Glutamatergic neuron (in vitro differentiated cells): ENCODE data around the gene TSC22D2. TPM values are rescaled to one million over a fixed set of nuclear protein-coding genes. Genes with fewer than 3 reads are reported as not detected.

ENCODE experiments used
- DNase-seq: peaks from one replicate; pipeline ENCODE4 v3.0.0; 2022
- H3K27ac Mint-ChIP-seq: one replicate; pipeline ENCODE4 v1.8.0; 2020; ENCODE audit warnings: mild to moderate bottlenecking, mixed read lengths, inconsistent platforms; ENCODE audit not compliant: unreplicated experiment
- H3K27me3 Mint-ChIP-seq: one replicate; pipeline ENCODE4 v1.8.0; 2020; ENCODE audit warnings: mild to moderate bottlenecking, moderate library complexity, mixed read lengths, inconsistent platforms; ENCODE audit not compliant: unreplicated experiment
- H3K36me3 Mint-ChIP-seq: one replicate; pipeline ENCODE4 v1.8.0; 2020; ENCODE audit warnings: mild to moderate bottlenecking, mixed read lengths, inconsistent platforms; ENCODE audit not compliant: unreplicated experiment
- H3K4me1 Mint-ChIP-seq: one replicate; pipeline ENCODE4 v1.8.0; 2020; ENCODE audit warnings: mild to moderate bottlenecking, low read depth, mixed read lengths, inconsistent platforms; ENCODE audit not compliant: unreplicated experiment
- H3K4me3 Mint-ChIP-seq: one replicate; pipeline ENCODE4 v1.8.0; 2020; ENCODE audit warnings: mild to moderate bottlenecking, mixed read lengths, inconsistent platforms; ENCODE audit not compliant: unreplicated experiment
- H3K9me3 Mint-ChIP-seq: one replicate; pipeline ENCODE4 v1.8.0; 2020; ENCODE audit warnings: mild to moderate bottlenecking, moderate library complexity, mixed read lengths, inconsistent platforms; ENCODE audit not compliant: unreplicated experiment
- total RNA-seq: library from RNA; stranded (reverse); fragmentation: NEBNext Ultra II Directional; extraction: Animal tissue kit (Norgen Biotek cat#: 25700); gene quantifications from one replicate; pipeline ENCODE4 v1.2.1, GENCODE V29; 2021; ENCODE audit not compliant: unreplicated experiment
- TF ChIP-seq, protein P1 (sequence below): fragments of 200-600 bp; sonication (generic); IDR thresholded peaks from one replicate; pipeline ENCODE4 v1.5.0; 2021; ENCODE audit not compliant: partially characterized antibody, unreplicated experiment

The TSC22D2 gene
- total RNA-seq, 1 donor from 2014 or later: 87.3 TPM

DNA sequence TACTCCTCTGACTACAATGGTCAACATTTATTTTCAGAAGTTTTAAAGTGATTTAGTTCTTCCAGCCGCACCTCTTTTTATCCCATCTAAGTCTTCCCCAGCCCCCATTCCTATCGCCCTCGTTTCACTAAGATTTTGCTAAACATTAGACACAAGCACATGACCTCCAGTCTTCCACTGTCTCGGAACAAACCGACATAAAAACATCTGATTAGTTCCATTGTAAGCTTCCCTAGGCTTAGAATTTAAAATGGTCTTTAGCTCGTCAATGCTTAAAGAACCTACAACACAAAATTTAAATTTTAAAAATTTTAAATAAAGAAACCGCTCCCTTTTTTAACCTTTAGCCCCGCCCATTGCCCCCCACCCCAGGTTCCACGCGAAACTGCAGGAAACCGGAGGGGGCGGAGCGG, 284 bp upstream of the TSC22D2 start:
- DNase-seq: no peak
- Mint-ChIP-seq H3K27me3 (peaks cover 12% of the 10 kb centered on the region), H3K4me1 (peaks cover 7% of the 10 kb centered on the region), H3K9me3 (peaks cover 21% of the 10 kb centered on the region), H3K27ac (peak overlapping the region; percentile 97), H3K4me3 (peak overlapping the region; percentile 93), H3K36me3 (peaks cover 7% of the 10 kb centered on the region)
- TF ChIP-seq, protein P1, sequence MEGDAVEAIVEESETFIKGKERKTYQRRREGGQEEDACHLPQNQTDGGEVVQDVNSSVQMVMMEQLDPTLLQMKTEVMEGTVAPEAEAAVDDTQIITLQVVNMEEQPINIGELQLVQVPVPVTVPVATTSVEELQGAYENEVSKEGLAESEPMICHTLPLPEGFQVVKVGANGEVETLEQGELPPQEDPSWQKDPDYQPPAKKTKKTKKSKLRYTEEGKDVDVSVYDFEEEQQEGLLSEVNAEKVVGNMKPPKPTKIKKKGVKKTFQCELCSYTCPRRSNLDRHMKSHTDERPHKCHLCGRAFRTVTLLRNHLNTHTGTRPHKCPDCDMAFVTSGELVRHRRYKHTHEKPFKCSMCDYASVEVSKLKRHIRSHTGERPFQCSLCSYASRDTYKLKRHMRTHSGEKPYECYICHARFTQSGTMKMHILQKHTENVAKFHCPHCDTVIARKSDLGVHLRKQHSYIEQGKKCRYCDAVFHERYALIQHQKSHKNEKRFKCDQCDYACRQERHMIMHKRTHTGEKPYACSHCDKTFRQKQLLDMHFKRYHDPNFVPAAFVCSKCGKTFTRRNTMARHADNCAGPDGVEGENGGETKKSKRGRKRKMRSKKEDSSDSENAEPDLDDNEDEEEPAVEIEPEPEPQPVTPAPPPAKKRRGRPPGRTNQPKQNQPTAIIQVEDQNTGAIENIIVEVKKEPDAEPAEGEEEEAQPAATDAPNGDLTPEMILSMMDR: no peak

DNA sequence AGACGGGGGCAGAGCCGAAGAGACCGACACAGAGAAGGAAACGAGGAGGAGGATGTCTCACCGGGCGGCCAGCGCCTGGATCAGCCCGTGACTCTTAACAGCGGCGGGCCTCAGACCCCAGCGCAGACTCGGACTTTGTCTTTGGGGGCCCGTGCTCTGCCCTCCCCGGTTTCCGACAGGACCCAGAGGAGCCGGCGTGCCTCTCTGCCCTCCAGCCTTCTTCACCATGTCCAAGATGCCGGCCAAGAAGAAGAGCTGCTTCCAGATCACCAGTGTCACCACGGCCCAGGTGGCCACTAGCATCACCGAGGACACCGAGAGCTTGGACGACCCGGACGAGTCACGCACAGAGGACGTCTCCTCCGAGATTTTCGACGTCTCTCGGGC, 1.0 kb downstream of the TSC22D2 start:
- TF ChIP-seq, protein P1: no peak
- Mint-ChIP-seq H3K4me3 (peak overlapping the region; percentile 91), H3K27ac (peak overlapping the region; percentile 93)

DNA sequence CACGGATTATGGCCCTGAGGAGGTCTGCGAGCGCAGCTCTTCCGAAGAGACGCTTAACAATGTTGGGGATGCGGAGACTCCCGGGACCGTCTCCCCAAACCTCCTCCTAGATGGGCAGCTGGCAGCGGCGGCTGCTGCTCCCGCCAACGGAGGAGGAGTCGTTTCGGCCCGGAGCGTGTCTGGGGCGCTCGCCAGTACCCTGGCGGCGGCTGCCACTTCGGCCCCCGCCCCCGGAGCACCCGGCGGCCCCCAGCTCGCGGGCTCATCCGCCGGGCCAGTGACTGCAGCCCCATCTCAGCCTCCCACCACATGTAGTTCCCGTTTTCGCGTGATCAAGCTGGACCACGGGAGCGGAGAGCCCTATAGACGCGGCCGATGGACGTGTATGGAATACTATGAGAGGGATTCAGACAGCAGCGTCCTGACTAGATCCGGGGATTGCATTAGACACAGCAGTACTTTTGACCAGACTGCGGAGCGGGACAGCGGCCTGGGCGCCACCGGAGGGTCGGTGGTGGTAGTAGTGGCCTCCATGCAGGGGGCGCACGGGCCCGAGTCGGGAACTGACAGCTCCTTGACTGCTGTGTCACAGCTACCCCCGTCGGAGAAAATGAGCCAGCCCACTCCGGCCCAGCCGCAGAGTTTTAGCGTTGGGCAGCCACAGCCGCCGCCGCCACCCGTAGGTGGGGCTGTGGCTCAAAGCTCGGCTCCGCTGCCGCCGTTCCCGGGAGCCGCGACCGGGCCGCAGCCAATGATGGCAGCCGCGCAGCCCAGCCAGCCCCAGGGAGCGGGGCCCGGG, 1.6 kb downstream of the TSC22D2 start:
- peaks cover 22% of the 10 kb centered on the region for H3K9me3 Mint-ChIP-seq
- H3K4me3 Mint-ChIP-seq: peak overlapping the region; percentile 93
- DNase-seq: peak; percentile 79
- H3K27ac Mint-ChIP-seq: peak overlapping the region; percentile 96
- H3K27me3 Mint-ChIP-seq: peaks cover 13% of the 10 kb centered on the region
- peaks cover 7% of the 10 kb centered on the region for H3K36me3 Mint-ChIP-seq
- TF ChIP-seq, protein P1: peak; percentile 30
- H3K4me1 Mint-ChIP-seq: peaks cover 9% of the 10 kb centered on the region

More for the DNA sequence above, 1.0 kb downstream of the TSC22D2 start:
- peaks cover 7% of the 10 kb centered on the region for H3K36me3 Mint-ChIP-seq
- H3K9me3 Mint-ChIP-seq: peaks cover 22% of the 10 kb centered on the region
- peaks cover 9% of the 10 kb centered on the region for H3K4me1 Mint-ChIP-seq
- peaks cover 13% of the 10 kb centered on the region for H3K27me3 Mint-ChIP-seq
- DNase-seq: no peak

DNA sequence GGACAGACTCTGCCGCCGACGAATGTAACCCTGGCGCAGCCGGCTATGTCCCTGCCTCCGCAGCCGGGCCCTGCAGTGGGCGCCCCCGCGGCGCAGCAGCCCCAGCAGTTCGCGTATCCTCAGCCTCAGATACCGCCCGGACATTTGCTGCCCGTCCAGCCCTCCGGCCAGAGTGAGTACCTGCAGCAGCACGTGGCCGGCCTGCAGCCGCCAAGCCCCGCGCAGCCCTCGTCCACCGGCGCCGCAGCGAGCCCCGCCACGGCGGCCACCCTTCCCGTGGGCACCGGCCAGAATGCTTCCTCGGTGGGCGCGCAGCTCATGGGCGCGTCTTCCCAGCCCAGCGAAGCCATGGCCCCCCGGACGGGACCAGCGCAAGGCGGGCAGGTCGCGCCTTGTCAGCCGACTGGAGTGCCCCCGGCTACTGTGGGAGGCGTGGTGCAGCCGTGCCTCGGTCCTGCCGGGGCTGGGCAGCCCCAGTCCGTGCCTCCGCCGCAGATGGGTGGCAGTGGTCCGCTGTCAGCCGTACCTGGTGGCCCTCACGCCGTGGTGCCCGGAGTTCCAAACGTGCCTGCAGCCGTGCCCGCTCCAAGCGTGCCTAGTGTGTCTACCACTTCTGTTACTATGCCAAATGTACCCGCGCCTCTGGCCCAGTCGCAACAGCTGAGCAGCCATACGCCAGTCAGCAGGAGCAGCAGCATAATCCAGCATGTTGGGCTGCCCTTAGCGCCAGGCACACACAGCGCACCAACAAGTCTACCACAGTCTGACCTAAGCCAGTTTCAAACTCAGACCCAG, 2.4 kb downstream of the TSC22D2 start:
- Mint-ChIP-seq H3K27ac (peak overlapping the region; percentile 86), H3K36me3 (peaks cover 7% of the 10 kb centered on the region), H3K27me3 (peaks cover 13% of the 10 kb centered on the region), H3K4me3 (peak overlapping the region; percentile 93), H3K4me1 (peaks cover 9% of the 10 kb centered on the region), H3K9me3 (peaks cover 22% of the 10 kb centered on the region)
- peak; percentile 45 for DNase-seq
- TF ChIP-seq, protein P1: no peak
